A673 (cell line): Measurements from ENCODE around the gene ALOX15.

Experiments used
- EZH2 ChIP-seq: fragments of 200-600 bp; sonication (generic); IDR thresholded peaks from 2 replicates; pipeline ENCODE4 v1.6.1; 2017; ENCODE audit warnings: borderline replicate concordance, low read depth, mild to moderate bottlenecking, mixed read lengths, antibody characterized with exemption, low read length; ENCODE audit not compliant: poor library complexity, severe bottlenecking
- TF ChIP-seq, protein P1 (sequence below): fragments of 300-800, 200-600 bp; sonication (generic); conservative IDR thresholded peaks from 2 replicates; pipeline ENCODE4 v1.5.1; 2017; ENCODE audit warnings: low read depth, mild to moderate bottlenecking, antibody characterized with exemption, low read length, moderate library complexity, mixed read lengths

DNA sequence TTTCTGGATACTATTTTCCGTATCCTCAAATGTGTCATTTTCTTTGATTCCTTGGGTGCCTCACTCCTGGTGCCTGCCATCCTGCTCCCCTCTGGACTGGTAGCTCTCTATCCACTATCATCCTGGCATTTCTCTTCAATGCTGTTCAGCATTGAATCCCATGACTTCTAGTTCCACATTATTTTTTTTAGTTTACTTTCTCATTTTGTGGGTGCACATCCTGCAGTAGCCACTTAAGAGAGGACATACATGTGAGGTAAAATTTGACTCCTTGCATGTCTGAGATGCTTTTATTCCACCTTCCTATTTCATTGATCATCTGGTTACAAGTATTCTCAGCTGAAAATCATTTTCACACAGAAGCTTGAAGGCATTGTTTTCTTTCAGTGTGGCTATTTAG is 19.1 kb downstream of the ALOX15 start:
- TF ChIP-seq, protein P1, sequence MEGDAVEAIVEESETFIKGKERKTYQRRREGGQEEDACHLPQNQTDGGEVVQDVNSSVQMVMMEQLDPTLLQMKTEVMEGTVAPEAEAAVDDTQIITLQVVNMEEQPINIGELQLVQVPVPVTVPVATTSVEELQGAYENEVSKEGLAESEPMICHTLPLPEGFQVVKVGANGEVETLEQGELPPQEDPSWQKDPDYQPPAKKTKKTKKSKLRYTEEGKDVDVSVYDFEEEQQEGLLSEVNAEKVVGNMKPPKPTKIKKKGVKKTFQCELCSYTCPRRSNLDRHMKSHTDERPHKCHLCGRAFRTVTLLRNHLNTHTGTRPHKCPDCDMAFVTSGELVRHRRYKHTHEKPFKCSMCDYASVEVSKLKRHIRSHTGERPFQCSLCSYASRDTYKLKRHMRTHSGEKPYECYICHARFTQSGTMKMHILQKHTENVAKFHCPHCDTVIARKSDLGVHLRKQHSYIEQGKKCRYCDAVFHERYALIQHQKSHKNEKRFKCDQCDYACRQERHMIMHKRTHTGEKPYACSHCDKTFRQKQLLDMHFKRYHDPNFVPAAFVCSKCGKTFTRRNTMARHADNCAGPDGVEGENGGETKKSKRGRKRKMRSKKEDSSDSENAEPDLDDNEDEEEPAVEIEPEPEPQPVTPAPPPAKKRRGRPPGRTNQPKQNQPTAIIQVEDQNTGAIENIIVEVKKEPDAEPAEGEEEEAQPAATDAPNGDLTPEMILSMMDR, result no peak
- TF ChIP-seq EZH2, result no peak
